HEK293 (cell line): ENCODE measurements around the gene SAP25.
A peak's percentile ranks its signal among the peaks of the same experiment; 100 is the strongest.

Experiments used
- CTCF ChIA-PET: fragments of 350-600 bp; formaldehyde crosslinking; extraction: SDS; loops from one replicate; lab custom pipeline; 2021; ENCODE audit warnings: antibody characterized with exemption; lab: Yijun Ruan, JAX
- POLR2A ChIA-PET: fragments of 300-600 bp; formaldehyde crosslinking; extraction: SDS; loops from one replicate; lab custom pipeline; 2020; ENCODE audit warnings: antibody characterized with exemption, inconsistent platforms; lab: Yijun Ruan, JAX
- H3K27ac ChIP-seq: fragments of 200-500 bp; sonication (Bioruptor generic); 2 replicates; pipeline ENCODE4 v1.5.1; 2014; ENCODE audit warnings: low read depth, low read length, control low read depth, inconsistent platforms; ENCODE audit errors: extremely low read depth
- H3K36me3 ChIP-seq, 2 experiments: fragments of 200-500 bp in 1 of 2; sonication (Bioruptor generic) in 1 of 2; 1 replicate in 1 of 2; 2 replicates in 1 of 2; pipeline ENCODE4 v1.5.1; 2014 to 2017; ENCODE audit warnings: inconsistent platforms in 2 of 2, low read length in 2 of 2; ENCODE audit not compliant: control insufficient read depth in 2 of 2, insufficient read depth in 1 of 2
- H3K4me1 ChIP-seq: fragments of 200-500 bp; sonication (Bioruptor generic); 2 replicates; pipeline ENCODE4 v1.5.1; 2014; ENCODE audit warnings: mild to moderate bottlenecking, low read length, inconsistent platforms; ENCODE audit not compliant: control insufficient read depth, insufficient read depth
- H3K4me3 ChIP-seq: 2 replicates; pipeline ENCODE4 v1.5.1; 2011; ENCODE audit warnings: low read depth, mild to moderate bottlenecking, control low read depth, low read length, moderate library complexity
- H3K9me3 ChIP-seq: fragments of 200-500 bp; sonication (Bioruptor generic); 2 replicates; pipeline ENCODE4 v1.5.1; 2014; ENCODE audit warnings: low read depth, low read length, inconsistent platforms; ENCODE audit not compliant: control insufficient read depth, insufficient read depth
- GLIS1 ChIP-seq: fragments of 450-650 bp; formaldehyde crosslinking; IDR thresholded peaks from 2 replicates; pipeline ENCODE4 v1.5.1; 2016; ENCODE audit warnings: missing biosample characterization, missing genetic modification characterization
- GLIS2 ChIP-seq: fragments of 450-650 bp; formaldehyde crosslinking; IDR thresholded peaks from 2 replicates; pipeline ENCODE4 v1.5.1; 2016; ENCODE audit warnings: missing biosample characterization, missing genetic modification characterization
- OSR2 ChIP-seq: fragments of 450-650 bp; formaldehyde crosslinking; IDR thresholded peaks from 2 replicates; pipeline ENCODE4 v1.5.1; 2016; ENCODE audit warnings: missing biosample characterization, missing genetic modification characterization
- PRDM10 ChIP-seq: fragments of 450-650 bp; formaldehyde crosslinking; IDR thresholded peaks from 2 replicates; pipeline ENCODE4 v1.5.1; 2016; ENCODE audit warnings: missing biosample characterization, missing genetic modification characterization
- WT1 ChIP-seq: fragments of 450-650 bp; formaldehyde crosslinking; IDR thresholded peaks from 2 replicates; pipeline ENCODE4 v1.5.1; 2016; ENCODE audit warnings: missing biosample characterization, missing genetic modification characterization
- ZBTB20 ChIP-seq: fragments of 450-650 bp; formaldehyde crosslinking; IDR thresholded peaks from 2 replicates; pipeline ENCODE4 v1.5.1; 2016; ENCODE audit warnings: missing biosample characterization, missing genetic modification characterization
- ZIC2 ChIP-seq: fragments of 450-650 bp; formaldehyde crosslinking; IDR thresholded peaks from 2 replicates; pipeline ENCODE4 v1.5.1; 2016; ENCODE audit warnings: missing biosample characterization, missing genetic modification characterization
- ZNF18 ChIP-seq: fragments of 450-650 bp; formaldehyde crosslinking; IDR thresholded peaks from 2 replicates; pipeline ENCODE4 v1.5.1; 2016; ENCODE audit warnings: missing biosample characterization, missing genetic modification characterization
- ZNF2 ChIP-seq: fragments of 450-650 bp; formaldehyde crosslinking; IDR thresholded peaks from 2 replicates; pipeline ENCODE4 v1.5.1; 2016; ENCODE audit warnings: missing biosample characterization, missing genetic modification characterization
- ZNF202 ChIP-seq: fragments of 450-650 bp; formaldehyde crosslinking; IDR thresholded peaks from 2 replicates; pipeline ENCODE4 v1.5.1; 2016; ENCODE audit warnings: missing biosample characterization, missing genetic modification characterization, borderline replicate concordance
- ZNF23 ChIP-seq: fragments of 450-650 bp; formaldehyde crosslinking; IDR thresholded peaks from 2 replicates; pipeline ENCODE4 v1.5.1; 2016; ENCODE audit warnings: missing biosample characterization, missing genetic modification characterization, borderline replicate concordance
- ZNF274 ChIP-seq, 2 experiments: fragments of 200-500 bp in 1 of 2; fragments of 450-650 bp in 1 of 2; sonication (Bioruptor generic) in 1 of 2; formaldehyde crosslinking in 1 of 2; IDR thresholded peaks; 2 replicates each; pipeline versions ENCODE4 v1.5.1 to v1.6.1; 2014 to 2016; ENCODE audit warnings: borderline replicate concordance in 1 of 2, inconsistent platforms in 1 of 2, low read length in 1 of 2, missing biosample characterization in 1 of 2, missing genetic modification characterization in 1 of 2
- ZNF335 ChIP-seq: fragments of 450-650 bp; formaldehyde crosslinking; conservative IDR thresholded peaks from 2 replicates; pipeline ENCODE4 v1.5.1; 2016; ENCODE audit warnings: missing biosample characterization, missing genetic modification characterization
- ZNF555 ChIP-seq: fragments of 450-650 bp; formaldehyde crosslinking; conservative IDR thresholded peaks from 2 replicates; pipeline ENCODE4 v1.5.1; 2017; ENCODE audit warnings: missing biosample characterization, mild to moderate bottlenecking, missing genetic modification characterization, inconsistent platforms
- ZNF600 ChIP-seq: fragments of 450-650 bp; formaldehyde crosslinking; IDR thresholded peaks from 2 replicates; pipeline ENCODE4 v1.5.1; 2016; ENCODE audit warnings: missing biosample characterization, missing genetic modification characterization
- ZNF626 ChIP-seq: fragments of 450-650 bp; sonication (Bioruptor Pico); formaldehyde crosslinking; IDR thresholded peaks from 2 replicates; pipeline ENCODE4 v1.5.1; 2018; ENCODE audit warnings: missing biosample characterization, missing genetic modification characterization, inconsistent platforms
- ZNF645 ChIP-seq: fragments of 450-650 bp; formaldehyde crosslinking; IDR thresholded peaks from 2 replicates; pipeline ENCODE4; 2016; ENCODE audit warnings: missing biosample characterization, missing genetic modification characterization
- ZNF791 ChIP-seq: fragments of 450-650 bp; formaldehyde crosslinking; IDR thresholded peaks from 2 replicates; pipeline ENCODE4 v1.5.1; 2016; ENCODE audit warnings: missing biosample characterization, missing genetic modification characterization
- ZSCAN30 ChIP-seq: fragments of 450-650 bp; IDR thresholded peaks from 2 replicates; pipeline ENCODE4 v1.5.1; 2018; ENCODE audit warnings: missing biosample characterization, mild to moderate bottlenecking, missing genetic modification characterization, moderate library complexity
- ZSCAN5A ChIP-seq: fragments of 450-650 bp; formaldehyde crosslinking; IDR thresholded peaks from 2 replicates; pipeline ENCODE4 v1.5.1; 2016; ENCODE audit warnings: missing biosample characterization, missing genetic modification characterization

The SAP25 gene

GRCh38 chr7:100546129-100546925, 27.4 kb downstream of the SAP25 start:
- Histone ChIP-seq H3K4me1 (peaks cover 39% of the 10 kb centered on the region), H3K27ac (peak overlapping the region; percentile 72), H3K9me3 (no peaks in the 10 kb centered on the region), H3K4me3 (no peak overlapping the region), H3K36me3 (peaks cover 7 to 13% of the 10 kb centered on the region in 2 experiments; a peak in 2 of 3 replicates)
- ChIA-PET POLR2A (interaction anchor here (0.6 to 1.8 kb wide), 4 partner anchors 40 to 619 kb away, joined by 3 to 5 read pairs (median 3); partner anchors contain the start of genes FBXO24, LRCH4, MEPCE and VGF), CTCF (interaction anchor here (0.6 to 4.1 kb wide), 11 partner anchors 8 to 407 kb away, joined by 3 to 36 read pairs (median 4); partner anchors contain the start of gene TSC22D4)
- TF ChIP-seq PRDM10 (tag by site-specific recombination) (0 out of 2 replicates have a peak, but pooled peaks have one; percentile 33), ZNF23 (tag by site-specific recombination) (no peak), ZNF335 (tag by site-specific recombination) (peak; percentile 4; the same call in 1 of the 2 replicates), ZIC2 (tag by site-specific recombination) (0 out of 2 replicates have a peak, but pooled peaks have one; percentile 12), ZNF2 (tag by site-specific recombination) (no peak), ZNF626 (no peak), GLIS1 (tag by site-specific recombination) (peak; percentile 75), ZNF202 (tag by site-specific recombination) (no peak), ZNF274 (IDR thresholded peaks at IDR 0.05; ENCODE audit: low read length) (no peak), ZNF274 (tag by site-specific recombination; IDR thresholded peaks at IDR 0.05; ENCODE audit: borderline replicate concordance) (no peak), ZBTB20 (tag by site-specific recombination) (0 out of 2 replicates have a peak, but pooled peaks have one; percentile 7)

- peak overlapping the region; percentile 72 for H3K27ac ChIP-seq
- POLR2A ChIA-PET, result interaction anchor here (0.6 to 0.8 kb wide), 6 partner anchors 13 to 620 kb away, joined by 3 to 6 read pairs (median 3); partner anchors contain the start of genes FBXO24, LRCH4 and VGF
- no peak for TF ChIP-seq ZNF645 (tag by site-specific recombination)
- TF ChIP-seq GLIS2 (tag by site-specific recombination), result 0 out of 2 replicates have a peak, but pooled peaks have one; percentile 44
- no peak for TF ChIP-seq ZNF23 (tag by site-specific recombination)
- no peak for TF ChIP-seq ZNF791 (tag by site-specific recombination)
- TF ChIP-seq ZBTB20 (tag by site-specific recombination), result peak; percentile 49; the same call in 1 of the 2 replicates
- no peak for TF ChIP-seq ZSCAN5A
- TF ChIP-seq ZNF335 (tag by site-specific recombination), result peak; percentile 45
- peak; percentile 55; the same call in 1 of the 2 replicates for TF ChIP-seq GLIS1 (tag by site-specific recombination)
- peak; percentile 35; the same call in 1 of the 2 replicates for TF ChIP-seq ZNF600
- TF ChIP-seq WT1, result no peak; the same call in 1 of the 2 replicates
- 0 out of 2 replicates have a peak, but pooled peaks have one; percentile 35 for TF ChIP-seq OSR2 (tag by site-specific recombination)
- TF ChIP-seq ZNF18 (tag by site-specific recombination), result 0 out of 2 replicates have a peak, but pooled peaks have one; percentile 60
- no peak for TF ChIP-seq ZSCAN30
- no peak for TF ChIP-seq ZNF555 (tag by site-specific recombination)
Measured at GRCh38 chr7:100545360-100546128, 28.2 kb downstream of the SAP25 start.

More at GRCh38 chr7:100545360-100546128, 28.2 kb downstream of the SAP25 start:
- Histone ChIP-seq H3K36me3 (peaks cover 7 to 11% of the 10 kb centered on the region in 2 experiments; a peak in 2 of 3 replicates), H3K4me1 (peaks cover 39% of the 10 kb centered on the region), H3K4me3 (no peak overlapping the region), H3K9me3 (no peaks in the 10 kb centered on the region)
- CTCF ChIA-PET, result interaction anchor here (0.6 to 4.1 kb wide), 10 partner anchors 9 to 76 kb away, joined by 3 to 36 read pairs (median 5); no protein-coding TSS in a partner anchor
